Measurements from ENCODE around the gene SREK1IP1. TPM values are rescaled to one million over a fixed set of nuclear protein-coding genes. Genes with fewer than 3 reads are reported as not detected.

The SREK1IP1 gene
- total and polyA plus RNA-seq, 7 donors, result 4.2 to 20.8 (median 13.6) TPM

- no peaks in the 10 kb centered on the region for H3K9me3 ChIP-seq
- no peaks in the 10 kb centered on the region for H3K4me1 ChIP-seq
- no peak for DNase-seq
- 14 to 70% methylated on average over 5 of the region's 5 CpGs for WGBS, 2 donors
- no peak overlapping the region for H3K4me3 ChIP-seq
- H3K36me3 ChIP-seq, result peaks cover 0 to 45% (median 0%) of the 10 kb centered on the region in 4 donors
- H3K27me3 ChIP-seq, result no peaks in the 10 kb centered on the region
- intact Hi-C loops (cut with DNase I), result no loop called here
- TF ChIP-seq POLR2AphosphoS5 (IDR thresholded peaks at IDR 0.05) (no peak), EP300 (IDR thresholded peaks at IDR 0.05) (no peak), POLR2A (IDR thresholded peaks at IDR 0.05) (no peak), CTCF (IDR thresholded peaks at IDR 0.05) (no peak)
- H3K27ac ChIP-seq, result no peak overlapping the region
Measured at GRCh38 chr5:64807520-64807919, 39.0 kb upstream of the SREK1IP1 start.

GRCh38 chr5:64806537-64806936 lies 38.0 kb upstream of the SREK1IP1 start:
- Histone ChIP-seq H3K27me3 (no peaks in the 10 kb centered on the region), H3K4me1 (no peaks in the 10 kb centered on the region), H3K9me3 (no peaks in the 10 kb centered on the region), H3K36me3 (peaks cover 0 to 53% (median 2%) of the 10 kb centered on the region in 4 donors), H3K27ac (no peak overlapping the region), H3K4me3 (no peak overlapping the region)
- DNase-seq, result no peak
- TF ChIP-seq CTCF (IDR thresholded peaks at IDR 0.05) (no peak), POLR2AphosphoS5 (IDR thresholded peaks at IDR 0.05) (no peak), EP300 (IDR thresholded peaks at IDR 0.05) (no peak), POLR2A (IDR thresholded peaks at IDR 0.05) (no peak)
- intact Hi-C loops (cut with DNase I), result no loop called here
- WGBS, 2 donors, result 82 to 91% methylated on average over 2 of the region's 2 CpGs

- TF ChIP-seq POLR2A (IDR thresholded peaks at IDR 0.05) (no peak), EP300 (IDR thresholded peaks at IDR 0.05) (no peak), POLR2AphosphoS5 (IDR thresholded peaks at IDR 0.05) (no peak), CTCF (IDR thresholded peaks at IDR 0.05) (no peak)
- WGBS, 2 donors, result 90 to 94% methylated on average over 2 of the region's 2 CpGs
Measured at GRCh38 chr5:64800926-64801325, 32.4 kb upstream of the SREK1IP1 start.

GRCh38 chr5:64796301-64796700 lies 27.8 kb upstream of the SREK1IP1 start:
- Histone ChIP-seq H3K4me1 (no peaks in the 10 kb centered on the region), H3K27ac (no peak overlapping the region), H3K9me3 (no peaks in the 10 kb centered on the region), H3K27me3 (no peaks in the 10 kb centered on the region), H3K36me3 (peaks cover 0 to 14% (median 0%) of the 10 kb centered on the region in 4 donors), H3K4me3 (no peak overlapping the region)
- no peak for DNase-seq
- no peak for TF ChIP-seq EP300 (IDR thresholded peaks at IDR 0.05)
- no peak for TF ChIP-seq CTCF (IDR thresholded peaks at IDR 0.05)
- no peak for TF ChIP-seq POLR2AphosphoS5 (IDR thresholded peaks at IDR 0.05)
- no peak for TF ChIP-seq POLR2A (IDR thresholded peaks at IDR 0.05)
- intact Hi-C loops (cut with DNase I), result no loop called here

More at GRCh38 chr5:64800926-64801325, 32.4 kb upstream of the SREK1IP1 start:
- Histone ChIP-seq H3K4me1 (no peaks in the 10 kb centered on the region), H3K4me3 (no peak overlapping the region), H3K27me3 (no peaks in the 10 kb centered on the region), H3K36me3 (peaks cover 0 to 46% (median 2%) of the 10 kb centered on the region in 4 donors), H3K9me3 (no peaks in the 10 kb centered on the region), H3K27ac (no peak overlapping the region)
- intact Hi-C loops (cut with DNase I), result no loop called here
- no peak for DNase-seq
